ENCODE results near the gene OR5J2.
"Not testable (repeated sequence)": the region's sequence is repeated elsewhere in the genome, so short reads cannot be mapped to it uniquely, and the experiment has no call there.

The OR5J2 gene

DNA sequence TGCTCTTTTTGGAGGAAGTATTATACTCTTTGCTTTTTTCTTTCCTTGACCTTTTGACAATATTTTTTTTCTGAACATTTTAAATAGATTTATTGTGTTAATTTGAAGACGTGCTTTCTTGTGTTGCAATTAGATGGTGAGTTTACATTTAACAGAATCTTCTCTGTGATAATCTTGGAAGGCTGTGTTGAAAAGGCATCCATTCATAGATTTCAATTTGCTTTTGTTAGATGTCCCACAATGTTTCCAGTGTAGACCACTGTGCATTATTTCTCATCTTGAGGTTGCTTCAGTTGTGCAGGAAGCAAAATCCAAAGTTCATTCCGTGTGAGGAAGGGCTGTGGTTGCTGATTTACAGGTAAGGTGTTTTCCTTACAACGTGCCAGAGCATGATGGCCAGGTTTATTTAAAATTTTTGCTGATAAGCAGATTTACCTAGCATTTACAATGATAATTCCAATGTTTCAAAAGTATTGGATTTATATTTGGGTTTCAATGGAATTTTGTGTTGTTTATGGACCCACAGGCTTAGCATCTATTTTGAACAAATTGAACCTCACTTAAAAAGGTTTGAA is 4.1 kb upstream of the OR5J2 start:
- CTCF ChIA-PET = no interaction called here
- DNase-seq (ENCODE audit: low spot score) = no peak
- no peak overlapping the region for H3K27ac ChIP-seq
- TF ChIP-seq, protein P1, sequence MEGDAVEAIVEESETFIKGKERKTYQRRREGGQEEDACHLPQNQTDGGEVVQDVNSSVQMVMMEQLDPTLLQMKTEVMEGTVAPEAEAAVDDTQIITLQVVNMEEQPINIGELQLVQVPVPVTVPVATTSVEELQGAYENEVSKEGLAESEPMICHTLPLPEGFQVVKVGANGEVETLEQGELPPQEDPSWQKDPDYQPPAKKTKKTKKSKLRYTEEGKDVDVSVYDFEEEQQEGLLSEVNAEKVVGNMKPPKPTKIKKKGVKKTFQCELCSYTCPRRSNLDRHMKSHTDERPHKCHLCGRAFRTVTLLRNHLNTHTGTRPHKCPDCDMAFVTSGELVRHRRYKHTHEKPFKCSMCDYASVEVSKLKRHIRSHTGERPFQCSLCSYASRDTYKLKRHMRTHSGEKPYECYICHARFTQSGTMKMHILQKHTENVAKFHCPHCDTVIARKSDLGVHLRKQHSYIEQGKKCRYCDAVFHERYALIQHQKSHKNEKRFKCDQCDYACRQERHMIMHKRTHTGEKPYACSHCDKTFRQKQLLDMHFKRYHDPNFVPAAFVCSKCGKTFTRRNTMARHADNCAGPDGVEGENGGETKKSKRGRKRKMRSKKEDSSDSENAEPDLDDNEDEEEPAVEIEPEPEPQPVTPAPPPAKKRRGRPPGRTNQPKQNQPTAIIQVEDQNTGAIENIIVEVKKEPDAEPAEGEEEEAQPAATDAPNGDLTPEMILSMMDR (conservative IDR thresholded peaks at IDR 0.05; ENCODE audit: low read depth) = no peak
- POLR2A ChIA-PET (ENCODE audit: low non-redundant PET) = no interaction called here

DNA sequence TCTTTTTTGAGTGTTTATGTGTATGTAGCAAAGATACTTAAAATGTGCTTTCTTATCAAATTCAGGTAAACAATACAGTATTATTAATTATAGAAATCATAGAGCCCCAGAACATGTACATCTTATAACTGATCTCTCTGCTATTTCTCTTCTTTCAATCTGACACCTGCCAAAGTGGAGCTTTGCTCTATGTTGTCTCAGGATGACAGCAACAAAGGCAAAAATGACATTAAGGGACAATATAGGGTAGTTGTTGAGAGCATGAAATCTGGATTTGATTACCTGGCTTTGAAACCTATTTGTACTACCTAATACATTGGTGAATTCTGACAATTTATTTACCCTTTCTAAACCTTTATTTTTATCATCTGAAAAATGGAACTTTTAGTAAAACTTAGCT is 7.0 kb downstream of the OR5J2 start:
- CTCF ChIA-PET = no interaction called here
- POLR2A ChIA-PET (ENCODE audit: low non-redundant PET) = no interaction called here
- H3K27ac ChIP-seq = no peak overlapping the region
- DNase-seq (ENCODE audit: low spot score) = no peak
- TF ChIP-seq, protein P1 (conservative IDR thresholded peaks at IDR 0.05; ENCODE audit: low read depth) = no peak

DNA sequence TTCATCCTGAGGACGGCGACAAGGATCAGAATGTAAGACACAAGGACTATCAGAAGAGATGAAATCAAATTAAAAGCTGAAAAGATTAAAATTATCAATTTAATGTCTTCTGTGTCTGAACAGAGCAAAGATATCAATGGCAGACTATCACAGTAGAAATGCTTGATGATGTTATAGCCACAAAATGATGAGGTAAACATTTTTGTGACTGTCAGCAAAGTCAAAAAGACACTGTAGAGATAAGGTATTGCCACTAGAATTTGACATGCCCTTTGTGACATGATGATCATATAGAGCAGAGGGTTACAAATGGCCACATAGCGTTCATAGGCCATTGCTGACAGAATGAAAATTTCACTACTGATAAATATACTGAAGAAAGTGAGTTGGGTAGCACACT is 12.2 kb downstream of the OR5J2 start:
- DNase-seq (ENCODE audit: low spot score) = no peak
- no peak overlapping the region for H3K27ac ChIP-seq
- ChIA-PET CTCF (no interaction called here), POLR2A (ENCODE audit: low non-redundant PET) (no interaction called here)
- TF ChIP-seq, protein P1 (conservative IDR thresholded peaks at IDR 0.05; ENCODE audit: low read depth) = no peak

DNA sequence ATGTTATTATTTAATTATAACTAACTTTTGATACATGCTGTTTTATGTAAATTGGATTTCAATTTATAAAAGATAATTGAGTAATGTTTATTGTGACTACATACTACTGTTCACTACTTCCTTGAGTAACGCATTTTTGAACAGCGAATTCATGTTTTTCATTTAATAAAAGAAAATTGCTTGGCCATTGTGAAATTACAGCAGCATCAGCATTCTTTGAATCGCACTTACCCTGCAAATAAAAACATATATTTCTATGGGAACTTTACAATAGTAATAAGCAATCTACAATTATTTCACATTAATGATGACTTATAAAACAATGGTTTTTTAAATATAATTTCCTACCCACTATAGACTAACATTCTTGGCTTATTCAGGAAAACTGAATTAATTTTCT is 20.3 kb downstream of the OR5J2 start:
- ChIA-PET POLR2A (ENCODE audit: low non-redundant PET) (no interaction called here), CTCF (no interaction called here)

DNA sequence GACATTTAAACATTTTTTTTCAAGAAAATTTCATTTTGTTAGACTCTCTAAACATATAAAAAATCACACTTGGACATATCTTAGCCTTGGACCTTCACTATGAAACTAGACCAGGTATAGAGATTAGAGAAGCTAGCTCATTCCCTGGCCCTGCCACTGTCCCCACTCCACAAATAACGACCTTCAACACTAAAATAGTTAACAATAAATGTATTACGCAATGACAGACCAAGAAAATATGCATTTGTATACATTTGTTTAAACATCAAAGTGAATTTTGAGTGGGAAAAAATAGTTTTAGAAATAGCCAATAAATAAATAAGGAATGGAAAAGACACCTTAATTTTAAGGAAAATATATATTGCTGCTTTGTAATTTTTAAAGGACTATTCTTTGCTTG is 20.9 kb downstream of the OR5J2 start:
- H3K27ac ChIP-seq = no peak overlapping the region
- POLR2A ChIA-PET (ENCODE audit: low non-redundant PET) = no interaction called here
- CTCF ChIA-PET = no interaction called here
- no peak for DNase-seq (ENCODE audit: low spot score)
- TF ChIP-seq, protein P1 (conservative IDR thresholded peaks at IDR 0.05; ENCODE audit: low read depth) = no peak

More for the DNA sequence above, 20.3 kb downstream of the OR5J2 start:
- TF ChIP-seq, protein P1 (conservative IDR thresholded peaks at IDR 0.05; ENCODE audit: low read depth) = no peak
- no peak overlapping the region for H3K27ac ChIP-seq
- no peak for DNase-seq (ENCODE audit: low spot score)

DNA sequence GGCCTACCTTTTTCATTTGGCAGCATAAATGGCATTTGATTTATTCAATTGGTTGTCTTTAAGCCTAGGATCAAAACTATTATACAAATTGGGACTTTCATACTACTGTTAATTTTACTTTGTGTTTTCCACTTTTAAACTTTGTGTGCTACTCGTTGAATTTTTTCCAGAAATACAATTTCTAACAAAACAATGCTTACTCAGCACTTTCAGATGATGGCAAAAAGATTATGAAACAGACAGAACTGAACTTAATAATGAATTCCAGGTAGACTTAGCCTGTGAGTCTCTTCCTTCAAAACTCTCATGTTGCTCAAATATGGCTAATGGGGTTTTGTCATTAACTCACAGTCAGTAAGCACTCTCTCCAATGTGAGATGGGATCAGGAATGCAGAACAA is 31.4 kb downstream of the OR5J2 start:
- TF ChIP-seq, protein P1 (conservative IDR thresholded peaks at IDR 0.05; ENCODE audit: low read depth) = no peak
- no peak overlapping the region for H3K27ac ChIP-seq
- CTCF ChIA-PET = no interaction called here
- POLR2A ChIA-PET (ENCODE audit: low non-redundant PET) = no interaction called here
- DNase-seq (ENCODE audit: low spot score) = no peak

DNA sequence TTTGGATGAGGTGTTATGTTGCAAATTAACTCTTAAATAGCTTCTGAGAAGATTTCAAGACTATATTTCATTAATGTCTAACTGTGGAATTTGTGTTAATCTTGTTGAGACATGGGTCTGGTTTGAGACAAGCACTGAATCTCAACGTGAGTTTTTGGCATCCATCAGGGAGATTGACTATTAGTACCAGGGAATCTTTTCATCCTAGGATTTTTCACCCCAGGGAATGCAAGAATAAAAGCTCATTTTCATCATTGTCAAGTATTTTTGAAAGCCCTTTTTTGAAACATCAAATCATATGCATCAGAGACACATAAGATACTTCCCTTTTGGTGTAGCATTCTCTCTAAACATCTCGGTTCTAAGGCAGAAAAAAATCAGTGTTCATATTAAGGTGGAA is 38.1 kb downstream of the OR5J2 start:
- DNase-seq (ENCODE audit: low spot score) = no peak
- CTCF ChIA-PET = no interaction called here
- POLR2A ChIA-PET (ENCODE audit: low non-redundant PET) = no interaction called here
- H3K27ac ChIP-seq = no peak overlapping the region
- TF ChIP-seq, protein P1 (conservative IDR thresholded peaks at IDR 0.05; ENCODE audit: low read depth) = no peak

DNA sequence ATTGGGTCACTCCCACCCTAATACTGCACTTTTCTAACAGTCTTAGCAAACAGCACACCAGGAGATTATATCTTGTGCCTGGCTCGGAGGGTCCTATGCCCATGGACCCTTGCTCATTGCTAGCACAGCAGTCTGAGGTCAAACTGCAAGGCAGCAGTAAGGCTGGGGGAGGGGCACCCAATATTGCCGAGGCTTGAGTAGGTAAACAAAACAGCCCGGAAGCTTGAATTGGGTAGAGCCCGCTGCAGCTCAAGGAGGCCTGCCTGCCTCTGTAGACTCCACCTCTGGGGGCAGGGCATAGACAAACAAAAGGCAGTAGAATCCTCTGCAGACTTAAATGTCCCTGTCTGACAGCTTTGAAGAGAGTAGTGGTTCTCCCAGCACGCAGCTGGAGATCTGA is 43.3 kb downstream of the OR5J2 start:
- DNase-seq (ENCODE audit: low spot score); POLR2A ChIA-PET (ENCODE audit: low non-redundant PET); H3K27ac ChIP-seq; CTCF ChIA-PET: not testable (repeated sequence)

Data from RWPE1 (cell line).